ENCODE data around the gene LDB3. TPM values are rescaled to one million over a fixed set of nuclear protein-coding genes. Genes with fewer than 3 reads are reported as not detected.
A peak's percentile ranks its signal among the peaks of the same experiment; 100 is the strongest.

LDB3 gene
- total RNA-seq, 4 donors from 2014 or later, result 2.2 to 32.5 (median 2.9) TPM

DNA sequence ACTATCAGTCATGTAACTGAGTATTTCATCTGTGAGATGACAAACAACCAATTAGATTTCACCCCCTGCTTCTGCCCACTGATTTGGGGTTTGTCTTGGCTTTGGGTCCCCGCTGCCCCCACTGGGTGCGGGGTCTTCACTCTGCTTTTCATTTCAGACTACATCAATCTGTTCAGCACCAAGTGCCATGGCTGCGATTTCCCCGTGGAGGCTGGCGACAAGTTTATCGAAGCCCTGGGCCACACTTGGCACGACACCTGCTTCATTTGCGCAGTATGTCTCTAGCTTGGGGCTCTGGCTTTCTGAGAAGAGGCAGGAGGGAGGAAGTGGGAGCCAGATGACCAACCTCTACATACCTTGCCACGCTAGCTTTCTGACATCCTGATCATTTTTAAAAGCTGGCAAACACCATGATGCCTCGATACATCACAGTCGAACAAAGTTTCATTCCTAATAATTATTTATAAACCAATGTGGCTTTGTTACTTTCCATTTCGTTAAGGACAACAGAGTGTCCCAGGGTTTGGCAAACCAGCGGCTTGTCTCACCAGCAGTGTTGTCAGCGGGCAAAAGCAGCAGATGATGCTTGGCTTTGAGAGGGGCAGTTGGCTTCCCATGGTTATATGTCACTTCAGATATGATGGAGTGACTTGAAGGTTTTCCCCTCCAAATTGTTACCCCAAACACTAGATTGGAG lies 57.8 kb downstream of the LDB3 start:
- Histone ChIP-seq H3K27me3 (no peaks in the 10 kb centered on the region), H3K36me3 (no peaks in the 10 kb centered on the region), H3K4me1 (peaks cover 0 to 16% (median 5%) of the 10 kb centered on the region in 4 donors), H3K27ac (peak overlapping the region in 3 of 4 donors; percentile 81 to 94 (median 85)), H3K4me3 (no peak overlapping the region), H3K9me3 (no peaks in the 10 kb centered on the region)
- TF ChIP-seq POLR2A (IDR thresholded peaks at IDR 0.05) (no peak), POLR2AphosphoS5 (IDR thresholded peaks at IDR 0.05) (no peak), EP300 (IDR thresholded peaks at IDR 0.05; ENCODE audit: low read depth) (no peak)
- TF ChIP-seq, protein P1, sequence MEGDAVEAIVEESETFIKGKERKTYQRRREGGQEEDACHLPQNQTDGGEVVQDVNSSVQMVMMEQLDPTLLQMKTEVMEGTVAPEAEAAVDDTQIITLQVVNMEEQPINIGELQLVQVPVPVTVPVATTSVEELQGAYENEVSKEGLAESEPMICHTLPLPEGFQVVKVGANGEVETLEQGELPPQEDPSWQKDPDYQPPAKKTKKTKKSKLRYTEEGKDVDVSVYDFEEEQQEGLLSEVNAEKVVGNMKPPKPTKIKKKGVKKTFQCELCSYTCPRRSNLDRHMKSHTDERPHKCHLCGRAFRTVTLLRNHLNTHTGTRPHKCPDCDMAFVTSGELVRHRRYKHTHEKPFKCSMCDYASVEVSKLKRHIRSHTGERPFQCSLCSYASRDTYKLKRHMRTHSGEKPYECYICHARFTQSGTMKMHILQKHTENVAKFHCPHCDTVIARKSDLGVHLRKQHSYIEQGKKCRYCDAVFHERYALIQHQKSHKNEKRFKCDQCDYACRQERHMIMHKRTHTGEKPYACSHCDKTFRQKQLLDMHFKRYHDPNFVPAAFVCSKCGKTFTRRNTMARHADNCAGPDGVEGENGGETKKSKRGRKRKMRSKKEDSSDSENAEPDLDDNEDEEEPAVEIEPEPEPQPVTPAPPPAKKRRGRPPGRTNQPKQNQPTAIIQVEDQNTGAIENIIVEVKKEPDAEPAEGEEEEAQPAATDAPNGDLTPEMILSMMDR (IDR thresholded peaks at IDR 0.05), result no peak
- 90 to 94% methylated on average over 13 to 14 of the region's 14 CpGs for WGBS, 2 donors (ENCODE audit: low coverage in 1 of 2)
- in situ Hi-C loops (cut with MboI; ENCODE audit: low pct_ligation_motif_present in 1 of 4, low pct_unique_long_range_greater_than_20kb in 1 of 4, low sequenced_read_pairs in 3 of 4), result no loop called here
- intact Hi-C loops (cut with DNase I; ENCODE audit: low total_unique reads), result no loop called here
- no peak for DNase-seq

DNA sequence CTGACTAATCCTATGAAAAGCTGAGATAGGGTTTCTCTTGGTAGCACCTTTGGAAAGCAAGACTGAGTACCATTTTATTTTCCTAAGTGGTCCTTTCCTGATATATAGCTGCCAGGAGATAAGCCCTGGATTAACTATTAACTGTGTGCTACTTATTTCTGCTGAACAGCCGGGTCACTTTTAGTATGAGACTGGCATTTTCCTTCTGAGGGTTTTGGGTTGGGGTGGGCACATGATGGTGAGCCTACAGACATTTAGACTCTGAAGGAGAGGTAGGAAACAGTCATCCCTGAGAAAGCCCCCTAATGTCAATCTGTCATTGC lies 58.3 kb downstream of the LDB3 start:
- in situ Hi-C loops (cut with MboI; ENCODE audit: low pct_ligation_motif_present in 1 of 4, low pct_unique_long_range_greater_than_20kb in 1 of 4, low sequenced_read_pairs in 3 of 4) (no loop called here), intact Hi-C loops (cut with DNase I; ENCODE audit: low total_unique reads) (no loop called here)
- no peaks in the 10 kb centered on the region for H3K27me3 ChIP-seq
- H3K4me3 ChIP-seq, result no peak overlapping the region
- peak overlapping the region; percentile 19 to 94 (median 83) for H3K27ac ChIP-seq
- no peaks in the 10 kb centered on the region for H3K9me3 ChIP-seq
- H3K4me1 ChIP-seq, result peaks cover 0 to 16% (median 5%) of the 10 kb centered on the region in 4 donors
- 36 to 50% methylated on average over 1 of the region's 1 CpG for WGBS, 2 donors (ENCODE audit: low coverage in 1 of 2)
- no peaks in the 10 kb centered on the region for H3K36me3 ChIP-seq
- TF ChIP-seq POLR2A (IDR thresholded peaks at IDR 0.05), result no peak
- no peak for TF ChIP-seq POLR2AphosphoS5 (IDR thresholded peaks at IDR 0.05)
- TF ChIP-seq, protein P1 (IDR thresholded peaks at IDR 0.05), result no peak
- no peak for TF ChIP-seq EP300 (IDR thresholded peaks at IDR 0.05; ENCODE audit: low read depth)
- no peak for DNase-seq

GRCh38 chr10:86727470-86727869 lies 59.2 kb downstream of the LDB3 start:
- peak overlapping the region; percentile 19 to 94 (median 83) for H3K27ac ChIP-seq
- H3K4me3 ChIP-seq, result no peak overlapping the region
- H3K4me1 ChIP-seq, result peaks cover 0 to 18% (median 6%) of the 10 kb centered on the region in 4 donors
- no peaks in the 10 kb centered on the region for H3K36me3 ChIP-seq
- in situ Hi-C loops (cut with MboI; ENCODE audit: low pct_ligation_motif_present in 1 of 4, low pct_unique_long_range_greater_than_20kb in 1 of 4, low sequenced_read_pairs in 3 of 4), result no loop called here
- TF ChIP-seq POLR2AphosphoS5 (IDR thresholded peaks at IDR 0.05) (peak in 2 of 3 donors; percentile 40 to 66), POLR2A (IDR thresholded peaks at IDR 0.05) (no peak)
- 75 to 85% methylated on average over 5 to 6 of the region's 6 CpGs for WGBS, 2 donors (ENCODE audit: low coverage in 1 of 2)
- H3K27me3 ChIP-seq, result no peaks in the 10 kb centered on the region
- H3K9me3 ChIP-seq, result no peaks in the 10 kb centered on the region
- DNase-seq, result no peak
- intact Hi-C loops (cut with DNase I; ENCODE audit: low total_unique reads), result no loop called here

GRCh38 chr10:86728056-86728455 lies 59.7 kb downstream of the LDB3 start:
- H3K9me3 ChIP-seq, result no peaks in the 10 kb centered on the region
- H3K27me3 ChIP-seq, result no peaks in the 10 kb centered on the region
- intact Hi-C loops (cut with DNase I; ENCODE audit: low total_unique reads), result no loop called here
- TF ChIP-seq, protein P1 (IDR thresholded peaks at IDR 0.05), result no peak
- TF ChIP-seq EP300 (IDR thresholded peaks at IDR 0.05; ENCODE audit: low read depth), result no peak
- TF ChIP-seq POLR2A (IDR thresholded peaks at IDR 0.05), result no peak
- no peak for TF ChIP-seq POLR2AphosphoS5 (IDR thresholded peaks at IDR 0.05)
- H3K4me1 ChIP-seq, result peaks cover 4 to 22% (median 10%) of the 10 kb centered on the region in 4 donors
- no peak overlapping the region for H3K4me3 ChIP-seq
- peak overlapping the region in 3 of 4 donors; percentile 81 to 94 (median 85) for H3K27ac ChIP-seq
- in situ Hi-C loops (cut with MboI; ENCODE audit: low pct_ligation_motif_present in 1 of 4, low pct_unique_long_range_greater_than_20kb in 1 of 4, low sequenced_read_pairs in 3 of 4), result no loop called here
- no peaks in the 10 kb centered on the region for H3K36me3 ChIP-seq
- no peak for DNase-seq
- 88% methylated on average over 3 of the region's 3 CpGs; no CpG with 5 or more reads in 1 of the 2 donors for WGBS, 2 donors (ENCODE audit: low coverage in 1 of 2)
